Neutrophil (primary cell): Measurements from ENCODE around the gene COA7.

Experiments
- H3K27ac ChIP-seq: fragments of 200-600 bp; sonication (generic); 2 replicates; pipeline ENCODE4 v1.5.1; 2016; ENCODE audit warnings: mild to moderate bottlenecking, moderate library complexity
- H3K27me3 ChIP-seq: fragments of 200-600 bp; sonication (generic); 2 replicates; pipeline ENCODE4 v1.6.0; 2016; ENCODE audit warnings: mild to moderate bottlenecking
- H3K36me3 ChIP-seq: fragments of 200-600 bp; sonication (generic); 2 replicates; pipeline ENCODE4 v1.5.1; 2017
- H3K4me1 ChIP-seq, 2 experiments: fragments of 200-600 bp in 1 of 2; sonication (generic) in 1 of 2; 1 replicate in 1 of 2; 2 replicates in 1 of 2; pipeline versions ENCODE4 v1.5.1 to v1.6.1; 2013 to 2016; ENCODE audit warnings: low read depth in 1 of 2, low read length in 1 of 2, mild to moderate bottlenecking in 1 of 2, moderate library complexity in 1 of 2; ENCODE audit not compliant: control insufficient read depth in 1 of 2, insufficient read depth in 1 of 2
- H3K4me3 ChIP-seq, 2 experiments: fragments of 200-600 bp in 1 of 2; sonication (generic) in 1 of 2; 1 replicate in 1 of 2; 2 replicates in 1 of 2; pipeline ENCODE4 v1.5.1; 2013 to 2016; ENCODE audit warnings: low read depth in 1 of 2, low read length in 1 of 2, mild to moderate bottlenecking in 1 of 2, moderate library complexity in 1 of 2
- H3K9me3 ChIP-seq: fragments of 200-600 bp; sonication (generic); 2 replicates; pipeline ENCODE4 v1.5.1; 2016
- TF ChIP-seq, protein P1 (sequence below): fragments of 200-600 bp; sonication (generic); IDR thresholded peaks from 2 replicates; pipeline ENCODE4 v1.5.1; 2016; ENCODE audit warnings: antibody characterized with exemption

Gene COA7

GRCh38 chr1:52651904-52652303 is 46.2 kb downstream of the COA7 start:
- Histone ChIP-seq H3K27me3 (no peaks in the 10 kb centered on the region), H3K27ac (no peak overlapping the region), H3K36me3 (no peaks in the 10 kb centered on the region), H3K4me1 (no peaks in the 10 kb centered on the region), H3K9me3 (no peaks in the 10 kb centered on the region), H3K4me3 (no peak overlapping the region)
- TF ChIP-seq, protein P1, sequence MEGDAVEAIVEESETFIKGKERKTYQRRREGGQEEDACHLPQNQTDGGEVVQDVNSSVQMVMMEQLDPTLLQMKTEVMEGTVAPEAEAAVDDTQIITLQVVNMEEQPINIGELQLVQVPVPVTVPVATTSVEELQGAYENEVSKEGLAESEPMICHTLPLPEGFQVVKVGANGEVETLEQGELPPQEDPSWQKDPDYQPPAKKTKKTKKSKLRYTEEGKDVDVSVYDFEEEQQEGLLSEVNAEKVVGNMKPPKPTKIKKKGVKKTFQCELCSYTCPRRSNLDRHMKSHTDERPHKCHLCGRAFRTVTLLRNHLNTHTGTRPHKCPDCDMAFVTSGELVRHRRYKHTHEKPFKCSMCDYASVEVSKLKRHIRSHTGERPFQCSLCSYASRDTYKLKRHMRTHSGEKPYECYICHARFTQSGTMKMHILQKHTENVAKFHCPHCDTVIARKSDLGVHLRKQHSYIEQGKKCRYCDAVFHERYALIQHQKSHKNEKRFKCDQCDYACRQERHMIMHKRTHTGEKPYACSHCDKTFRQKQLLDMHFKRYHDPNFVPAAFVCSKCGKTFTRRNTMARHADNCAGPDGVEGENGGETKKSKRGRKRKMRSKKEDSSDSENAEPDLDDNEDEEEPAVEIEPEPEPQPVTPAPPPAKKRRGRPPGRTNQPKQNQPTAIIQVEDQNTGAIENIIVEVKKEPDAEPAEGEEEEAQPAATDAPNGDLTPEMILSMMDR = no peak

DNA sequence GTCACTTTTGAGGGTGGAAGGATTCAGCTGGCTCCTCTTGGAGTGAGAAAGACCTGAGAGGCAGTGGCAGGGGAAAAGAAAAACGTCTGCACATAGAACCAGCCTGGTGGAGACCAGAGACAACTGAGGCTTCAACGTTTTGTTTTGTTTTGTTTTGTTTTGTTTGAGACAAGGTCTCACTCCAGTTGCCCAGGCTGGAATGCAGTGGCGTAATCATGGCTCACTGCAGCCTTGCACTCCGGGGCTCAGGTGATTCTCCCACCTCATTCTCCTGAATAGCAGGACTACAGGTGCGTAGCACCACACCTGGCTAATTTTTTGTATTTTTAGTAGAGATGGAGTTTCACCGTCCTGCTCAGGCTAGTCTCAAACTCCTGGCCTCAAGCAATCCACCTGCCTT is 52.9 kb downstream of the COA7 start:
- Histone ChIP-seq H3K27me3 (no peaks in the 10 kb centered on the region), H3K4me1 (peaks cover 34 to 46% of the 10 kb centered on the region in 2 experiments), H3K27ac (peak overlapping the region; percentile 47), H3K9me3 (no peaks in the 10 kb centered on the region), H3K36me3 (no peaks in the 10 kb centered on the region), H3K4me3 (no peak overlapping the region)
- TF ChIP-seq, protein P1 = no peak

DNA sequence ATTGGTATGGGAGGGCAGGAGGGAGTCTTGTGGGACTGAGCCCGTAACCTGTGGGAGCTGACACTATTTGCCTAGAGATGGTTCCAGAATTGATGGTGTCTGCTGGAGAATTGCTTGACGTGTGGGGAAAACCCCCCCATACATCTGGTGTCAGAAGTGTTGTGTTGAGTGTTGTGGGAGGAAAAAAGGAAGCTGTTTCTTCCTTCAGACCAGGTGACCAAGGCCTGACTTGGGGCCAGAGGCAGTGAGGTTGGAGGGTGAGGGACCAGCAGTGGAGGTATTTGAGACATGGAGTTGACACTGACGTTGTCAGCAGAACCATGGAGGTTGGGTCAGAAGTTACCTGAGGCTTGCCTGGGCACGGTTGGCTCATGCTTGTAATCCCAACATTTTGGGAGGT is 56.8 kb downstream of the COA7 start:
- H3K4me1 ChIP-seq = peaks cover 69 to 85% of the 10 kb centered on the region in 2 experiments
- TF ChIP-seq, protein P1 = no peak
- H3K9me3 ChIP-seq = no peaks in the 10 kb centered on the region
- H3K27ac ChIP-seq = peak overlapping the region; percentile 75
- no peaks in the 10 kb centered on the region for H3K27me3 ChIP-seq
- no peaks in the 10 kb centered on the region for H3K36me3 ChIP-seq
- no peak overlapping the region for H3K4me3 ChIP-seq

GRCh38 chr1:52640697-52641096 is 57.5 kb downstream of the COA7 start:
- H3K4me3 ChIP-seq = no peak overlapping the region
- no peaks in the 10 kb centered on the region for H3K27me3 ChIP-seq
- H3K4me1 ChIP-seq = peaks cover 74 to 90% of the 10 kb centered on the region in 2 experiments
- no peaks in the 10 kb centered on the region for H3K36me3 ChIP-seq
- H3K9me3 ChIP-seq = no peaks in the 10 kb centered on the region
- H3K27ac ChIP-seq = peak overlapping the region; percentile 75
- TF ChIP-seq, protein P1 = no peak

DNA sequence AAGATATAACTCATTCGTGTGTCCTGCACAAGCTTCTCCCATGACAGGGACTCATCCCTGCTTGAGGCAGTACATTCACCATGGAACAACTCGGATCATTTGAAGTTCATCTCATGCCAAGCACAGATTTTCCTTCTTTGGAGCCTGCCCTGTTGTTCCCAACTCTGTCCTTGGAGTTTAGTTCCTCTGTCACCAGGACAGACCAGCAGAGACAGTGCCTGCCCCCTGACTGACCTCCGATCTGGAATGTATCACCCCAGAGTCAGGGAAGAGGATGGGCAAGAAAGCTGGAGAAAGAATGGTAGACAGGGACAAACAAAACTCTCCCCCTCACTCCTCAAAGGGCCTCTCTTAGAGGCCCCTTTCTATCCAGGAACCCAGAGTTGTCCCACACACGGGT is 60.2 kb downstream of the COA7 start:
- peaks cover 80 to 88% of the 10 kb centered on the region in 2 experiments for H3K4me1 ChIP-seq
- peak overlapping the region; percentile 92 for H3K27ac ChIP-seq
- H3K9me3 ChIP-seq = no peaks in the 10 kb centered on the region
- peak overlapping the region; percentile 51 to 53 for H3K4me3 ChIP-seq
- TF ChIP-seq, protein P1 = no peak
- no peaks in the 10 kb centered on the region for H3K27me3 ChIP-seq
- no peaks in the 10 kb centered on the region for H3K36me3 ChIP-seq
